GM12878 (cell line): Measurements from ENCODE around the gene DAZAP1.

ENCODE experiments used
- CEBPB ChIP-seq, 2 experiments: fragments of 150-350 bp in 1 of 2; IDR thresholded peaks; 2 replicates each; pipeline ENCODE4 v1.6.1; 2012 to 2014; ENCODE audit warnings: low read depth in 2 of 2, low read length in 2 of 2, borderline replicate concordance in 1 of 2, inconsistent platforms in 1 of 2
- CHD4 ChIP-seq: fragments of 200-600 bp; sonication (generic); IDR thresholded peaks from 2 replicates; pipeline ENCODE4 v1.6.1; 2016; ENCODE audit warnings: mild to moderate bottlenecking
- CTCF ChIP-seq, 3 experiments: IDR thresholded peaks in 2 of 3; conservative IDR thresholded peaks in 1 of 3; 2 replicates each; pipeline ENCODE4 v1.5.1; 2011; ENCODE audit warnings: low read depth in 3 of 3, low read length in 3 of 3, mild to moderate bottlenecking in 3 of 3, control low read depth in 2 of 3, moderate library complexity in 2 of 3, inconsistent platforms in 1 of 3, mixed read lengths in 1 of 3; ENCODE audit not compliant: control insufficient read depth in 2 of 3, insufficient read depth in 1 of 3; ENCODE audit errors: extremely low read depth in 1 of 3
- NFIC ChIP-seq: IDR thresholded peaks from 2 replicates; pipeline ENCODE4 v1.6.1; 2012; ENCODE audit warnings: low read depth, mild to moderate bottlenecking, inconsistent platforms, low read length, moderate library complexity
- POLR2A ChIP-seq: IDR thresholded peaks from 2 replicates; pipeline ENCODE4 v1.6.1; 2011; ENCODE audit warnings: low read depth, mild to moderate bottlenecking, low read length
- TBL1XR1 ChIP-seq: IDR thresholded peaks from 2 replicates; pipeline ENCODE4 v1.6.1; 2012; ENCODE audit warnings: low read depth, low read length, improper control_type of control experiment
- ZBED1 ChIP-seq: IDR thresholded peaks from 2 replicates; pipeline ENCODE4 v1.6.1; 2016; ENCODE audit warnings: borderline replicate concordance
- ZBTB33 ChIP-seq: fragments of 450-650 bp; IDR thresholded peaks from 2 replicates; pipeline ENCODE4 v1.6.1; 2017; ENCODE audit warnings: mild to moderate bottlenecking

GRCh38 chr19:1366296-1366695 lies 41.1 kb upstream of the DAZAP1 start:
- TF ChIP-seq TBL1XR1 (no peak), CTCF (IDR thresholded peaks at IDR 0.05 in 2 of 3, conservative IDR thresholded peaks at IDR 0.05 in 1 of 3; ENCODE audit: control insufficient read depth in 2 of 3, extremely low read depth in 1 of 3, insufficient read depth in 1 of 3, low read depth in 3 of 3, low read length in 3 of 3) (no peak), NFIC (no peak), ZBTB33 (no peak), CEBPB (IDR thresholded peaks at IDR 0.05; ENCODE audit: borderline replicate concordance in 1 of 2, low read depth in 2 of 2, low read length in 2 of 2) (no peak), CHD4 (no peak), ZBED1 (no peak), POLR2A (no peak)
